ENCODE measurements around the gene CCDC18.
"Not testable (repeated sequence)": the region's sequence is repeated elsewhere in the genome, so short reads cannot be mapped to it uniquely, and the experiment has no call there.

CCDC18 gene

GRCh38 chr1:93172778-93173177 is 7.7 kb upstream of the CCDC18 start:
- no peak for DNase-seq

- DNase-seq: not testable (repeated sequence)
These were observed 5.9 kb upstream of the CCDC18 start for GRCh38 chr1:93174638-93175037.

- DNase-seq: no peak
These were observed 2.5 kb upstream of the CCDC18 start for GRCh38 chr1:93177991-93178390.

- DNase-seq: no peak
These were observed 2.1 kb upstream of the CCDC18 start for GRCh38 chr1:93178418-93178817.

GRCh38 chr1:93179886-93180722 is 420 bp upstream of the CCDC18 start, which contains the start of gene TMED5:
Gene TMED5, minus strand, starts transcription at chr1:93180413. Its CDS starts 171 bp downstream, at chr1:93180242.
- peak; percentile 92 to 98 (median 95) for DNase-seq

- no peak for DNase-seq
These were observed 6.1 kb downstream of the CCDC18 start for GRCh38 chr1:93186667-93187066.

- no peak for DNase-seq
These were observed 9.9 kb downstream of the CCDC18 start for GRCh38 chr1:93190432-93190831.

- DNase-seq: no peak
These were observed 13.9 kb downstream of the CCDC18 start for GRCh38 chr1:93194231-93194990.

- no peak for DNase-seq
These were observed 16.1 kb downstream of the CCDC18 start for GRCh38 chr1:93196591-93196990.

- DNase-seq: no peak
These were observed 18.6 kb downstream of the CCDC18 start for GRCh38 chr1:93199150-93199549.

- no peak for DNase-seq
These were observed 19.6 kb downstream of the CCDC18 start for GRCh38 chr1:93200086-93200620.

GRCh38 chr1:93200714-93201113 is 20.2 kb downstream of the CCDC18 start:
- DNase-seq: no peak

- DNase-seq: no peak
These were observed 25.5 kb downstream of the CCDC18 start for GRCh38 chr1:93205892-93206566.

- DNase-seq: no peak
These were observed 26.0 kb downstream of the CCDC18 start for GRCh38 chr1:93206567-93206954.

- DNase-seq: no peak
These were observed 26.7 kb downstream of the CCDC18 start for GRCh38 chr1:93207211-93207610.

GRCh38 chr1:93215322-93215721 is 34.8 kb downstream of the CCDC18 start:
- no peak for DNase-seq

- peak in 1 of 5 donors; percentile 72 for DNase-seq
These were observed 38.9 kb downstream of the CCDC18 start for GRCh38 chr1:93219443-93219842.

GRCh38 chr1:93220716-93221115 is 40.2 kb downstream of the CCDC18 start:
- not testable (repeated sequence) for DNase-seq

- no peak for DNase-seq
These were observed 41.4 kb downstream of the CCDC18 start for GRCh38 chr1:93221913-93222312.

GRCh38 chr1:93223023-93223675 is 42.6 kb downstream of the CCDC18 start:
- no peak for DNase-seq

GRCh38 chr1:93235261-93235660 is 54.7 kb downstream of the CCDC18 start:
- DNase-seq: no peak

- no peak for DNase-seq
These were observed 56.5 kb downstream of the CCDC18 start for GRCh38 chr1:93237021-93237420.

Data from T-helper 1 cell (primary cell).